Kidney epithelial cell (primary cell): ENCODE data around the gene TELO2. TPM values are rescaled to one million over a fixed set of nuclear protein-coding genes. Genes with fewer than 3 reads are reported as not detected.
"Not testable (repeated sequence)": the region's sequence is repeated elsewhere in the genome, so short reads cannot be mapped to it uniquely, and the experiment has no call there.

Source experiments
- DNase-seq: peaks from one replicate; pipeline ENCODE4 v3.0.0-alpha.2; 2010; ENCODE audit warnings: low read depth
- H3K27me3 ChIP-seq: 2 replicates; pipeline ENCODE4 v1.6.0; 2011; ENCODE audit warnings: low read length; ENCODE audit not compliant: control insufficient read depth, insufficient read depth
- H3K36me3 ChIP-seq: 2 replicates; pipeline ENCODE4 v1.5.1; 2011; ENCODE audit warnings: low read length; ENCODE audit not compliant: control insufficient read depth, insufficient read depth
- H3K4me3 ChIP-seq: 2 replicates; pipeline ENCODE4 v1.5.1; 2011; ENCODE audit warnings: low read depth, mild to moderate bottlenecking, control low read depth, low read length
- total RNA-seq: library from RNA; depleted of rRNA; stranded (reverse); fragments of >200 nt; gene quantifications from 2 replicates; pipeline ENCODE4 v1.2.3, GENCODE V29; 2015
- TF ChIP-seq, protein P1 (sequence below): IDR thresholded peaks from 2 replicates; pipeline ENCODE4 v1.5.1; 2011; ENCODE audit warnings: mild to moderate bottlenecking, moderate library complexity, low read length, control low read depth, inconsistent platforms; ENCODE audit not compliant: insufficient read depth, poor library complexity, severe bottlenecking

Gene TELO2
- total RNA-seq, 1 donor from 2014 or later = 23.1 TPM

DNA sequence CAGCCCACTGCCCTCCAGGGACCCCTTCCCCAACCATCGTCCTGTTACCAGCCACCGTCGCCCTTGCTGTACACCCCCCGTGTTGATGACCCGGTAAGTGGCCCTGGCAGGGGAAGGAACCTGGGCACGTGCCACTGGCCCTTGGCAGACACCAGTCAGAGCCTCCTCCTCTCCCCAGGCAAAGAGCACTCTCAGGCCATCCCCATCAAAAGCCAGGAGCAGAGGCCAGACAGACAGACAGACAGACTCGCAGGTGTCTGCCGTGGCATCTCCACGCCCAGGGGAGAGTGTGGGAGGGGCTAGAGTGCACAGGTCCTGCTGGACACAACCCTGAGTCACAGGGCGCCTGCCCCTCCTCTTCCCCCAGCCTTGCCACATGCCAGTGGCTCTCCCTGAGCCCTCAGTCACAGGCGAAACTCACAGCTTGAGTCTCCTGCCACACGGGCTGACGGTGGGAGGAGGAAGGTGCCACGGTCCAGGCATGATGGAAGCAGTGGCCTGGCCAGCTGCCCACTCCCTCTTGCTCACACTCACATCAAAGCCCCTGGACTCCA lies 26.1 kb upstream of the TELO2 start:
- Histone ChIP-seq H3K36me3 (no peaks in the 10 kb centered on the region), H3K27me3 (no peaks in the 10 kb centered on the region), H3K4me3 (no peak overlapping the region)
- DNase-seq = peak; percentile 28
- TF ChIP-seq, protein P1, sequence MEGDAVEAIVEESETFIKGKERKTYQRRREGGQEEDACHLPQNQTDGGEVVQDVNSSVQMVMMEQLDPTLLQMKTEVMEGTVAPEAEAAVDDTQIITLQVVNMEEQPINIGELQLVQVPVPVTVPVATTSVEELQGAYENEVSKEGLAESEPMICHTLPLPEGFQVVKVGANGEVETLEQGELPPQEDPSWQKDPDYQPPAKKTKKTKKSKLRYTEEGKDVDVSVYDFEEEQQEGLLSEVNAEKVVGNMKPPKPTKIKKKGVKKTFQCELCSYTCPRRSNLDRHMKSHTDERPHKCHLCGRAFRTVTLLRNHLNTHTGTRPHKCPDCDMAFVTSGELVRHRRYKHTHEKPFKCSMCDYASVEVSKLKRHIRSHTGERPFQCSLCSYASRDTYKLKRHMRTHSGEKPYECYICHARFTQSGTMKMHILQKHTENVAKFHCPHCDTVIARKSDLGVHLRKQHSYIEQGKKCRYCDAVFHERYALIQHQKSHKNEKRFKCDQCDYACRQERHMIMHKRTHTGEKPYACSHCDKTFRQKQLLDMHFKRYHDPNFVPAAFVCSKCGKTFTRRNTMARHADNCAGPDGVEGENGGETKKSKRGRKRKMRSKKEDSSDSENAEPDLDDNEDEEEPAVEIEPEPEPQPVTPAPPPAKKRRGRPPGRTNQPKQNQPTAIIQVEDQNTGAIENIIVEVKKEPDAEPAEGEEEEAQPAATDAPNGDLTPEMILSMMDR = no peak

DNA sequence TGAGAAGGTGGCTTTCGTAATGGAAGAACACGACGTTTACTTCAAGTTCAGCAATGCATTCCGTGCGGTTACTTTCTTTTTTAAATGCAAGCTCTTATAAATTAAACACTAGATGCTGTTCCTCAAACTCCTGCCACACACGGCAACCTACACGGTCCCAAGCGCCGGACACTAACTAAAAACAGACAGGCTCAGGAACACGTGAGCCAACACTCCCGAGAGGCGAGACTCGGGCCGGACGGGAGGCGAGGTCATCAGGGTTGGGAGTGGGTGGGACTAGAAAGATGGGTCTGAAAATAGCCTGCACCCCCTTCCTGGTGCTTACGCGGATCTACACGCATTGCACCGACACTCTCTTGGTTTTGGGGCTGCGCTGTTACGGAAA lies 24.7 kb upstream of the TELO2 start:
- H3K27me3 ChIP-seq = no peaks in the 10 kb centered on the region
- H3K36me3 ChIP-seq = no peaks in the 10 kb centered on the region
- no peak overlapping the region for H3K4me3 ChIP-seq
- no peak for DNase-seq
- TF ChIP-seq, protein P1 = no peak

DNA sequence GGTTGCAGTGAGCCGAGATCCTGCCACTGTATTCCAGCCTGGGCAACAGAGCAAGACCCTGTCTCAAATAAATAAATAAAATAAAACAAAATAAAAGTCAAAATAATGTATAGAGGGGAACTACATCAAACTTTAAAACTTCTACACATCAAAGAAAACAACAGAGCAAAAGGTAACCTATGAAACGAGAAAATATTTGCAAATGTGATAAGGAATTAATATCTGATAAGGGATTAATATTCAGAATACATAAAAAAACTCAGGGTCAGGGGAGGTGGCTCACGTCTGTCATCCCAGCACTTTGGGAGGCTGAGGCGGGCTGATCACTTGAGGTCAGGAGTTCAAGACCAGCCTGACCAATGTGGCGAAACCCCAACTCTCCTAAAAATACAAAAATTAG lies 24.0 kb upstream of the TELO2 start:
- not testable (repeated sequence) for H3K27me3 ChIP-seq, DNase-seq, H3K4me3 ChIP-seq, H3K36me3 ChIP-seq

DNA sequence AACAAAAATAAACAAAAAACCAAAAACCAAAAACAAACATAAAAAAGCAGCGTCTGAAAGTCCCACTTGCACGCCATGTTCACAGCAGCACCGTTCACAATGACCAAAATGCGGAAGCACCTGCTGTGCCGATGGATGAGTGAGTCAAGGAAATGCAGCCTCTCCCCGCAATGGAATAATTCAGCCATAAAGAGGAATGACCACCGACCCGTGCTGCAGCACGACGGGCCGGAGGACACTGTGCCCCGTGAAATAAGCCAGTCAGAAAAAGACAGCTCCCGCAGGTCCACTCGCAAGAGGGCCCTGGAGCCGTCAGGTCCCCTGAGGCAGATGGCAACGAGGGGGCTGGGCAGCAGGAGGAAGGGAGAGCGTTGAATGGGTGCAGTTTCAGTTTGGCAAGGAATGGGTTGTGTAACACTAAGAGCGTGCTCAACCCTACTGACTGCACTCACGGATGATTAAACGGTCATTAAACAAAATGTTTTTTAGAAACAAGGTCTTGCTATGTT lies 23.4 kb upstream of the TELO2 start:
- no peak overlapping the region for H3K4me3 ChIP-seq
- peak; percentile 16 for DNase-seq
- TF ChIP-seq, protein P1 = no peak
- no peaks in the 10 kb centered on the region for H3K36me3 ChIP-seq
- no peaks in the 10 kb centered on the region for H3K27me3 ChIP-seq

DNA sequence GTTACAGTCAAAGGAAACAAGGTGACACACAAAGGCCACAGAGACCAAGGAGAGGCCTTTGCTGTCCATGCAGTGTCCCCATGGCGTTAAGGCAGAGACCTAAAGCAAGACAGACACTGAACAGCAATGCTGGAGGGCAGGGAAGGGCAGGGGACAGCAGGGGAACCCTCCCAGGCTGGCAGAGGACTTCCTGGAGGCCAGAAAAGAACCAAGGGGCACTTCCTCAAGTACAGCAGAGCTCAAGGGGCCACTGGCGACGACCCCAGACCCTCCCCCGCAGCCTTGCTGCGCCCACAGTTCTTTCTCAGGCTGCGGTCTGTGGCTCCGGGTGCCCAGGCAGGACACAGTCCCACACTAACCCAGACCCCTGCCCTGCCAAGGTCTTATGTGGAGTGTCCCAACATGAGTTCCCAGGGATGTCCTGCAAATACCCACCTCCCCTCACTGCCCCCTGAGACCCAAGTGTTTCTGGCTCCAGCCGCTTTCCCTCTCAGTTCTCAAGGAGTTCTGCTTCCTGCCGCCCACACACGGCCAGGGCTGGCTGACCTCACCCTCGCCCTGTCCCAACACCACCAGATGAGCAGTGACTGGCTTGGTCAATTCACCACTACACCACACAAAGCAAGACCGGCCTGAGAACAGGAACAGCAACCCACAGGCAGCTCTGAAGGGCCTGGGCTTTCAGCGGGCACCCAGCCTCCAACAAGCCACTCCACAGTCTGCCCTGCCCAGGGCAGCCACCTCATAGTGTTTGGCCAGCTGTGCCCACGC lies 22.5 kb upstream of the TELO2 start:
- DNase-seq = peak; percentile 23
- TF ChIP-seq, protein P1 = no peak
- Histone ChIP-seq H3K36me3 (no peaks in the 10 kb centered on the region), H3K27me3 (no peaks in the 10 kb centered on the region), H3K4me3 (no peak overlapping the region)

DNA sequence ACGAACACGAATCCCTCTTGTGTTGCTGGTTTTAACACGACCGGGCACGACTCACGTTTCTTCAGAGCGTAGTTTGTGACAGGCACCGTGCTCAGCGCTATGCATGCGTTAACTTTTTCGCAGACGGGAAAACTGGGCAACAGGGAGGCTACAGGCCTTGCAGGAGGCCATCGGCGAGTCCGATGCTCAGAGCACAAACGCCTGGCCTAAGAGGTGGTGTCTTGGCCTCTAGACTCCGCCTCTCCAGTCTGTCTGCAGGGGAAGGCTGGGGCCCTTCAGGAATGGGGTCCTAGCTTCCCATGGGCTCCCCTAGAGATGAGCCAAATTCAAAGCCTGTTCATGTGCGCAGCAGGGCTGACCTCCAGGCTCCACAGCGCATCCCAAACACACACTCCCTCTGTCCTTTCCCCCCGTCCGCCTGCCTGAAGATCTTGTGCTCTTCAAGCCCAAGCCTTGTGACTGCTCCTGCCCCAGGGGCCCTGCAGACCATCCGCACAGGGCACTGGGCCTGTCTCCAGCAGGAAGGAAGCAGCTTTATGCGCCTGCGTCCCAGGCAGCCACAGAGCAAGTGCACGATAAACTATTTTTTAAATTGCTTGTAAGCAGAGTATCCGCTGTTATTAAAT lies 21.5 kb upstream of the TELO2 start:
- TF ChIP-seq, protein P1 = no peak

More for the DNA sequence above, 21.5 kb upstream of the TELO2 start:
- no peak for DNase-seq
- H3K27me3 ChIP-seq = no peaks in the 10 kb centered on the region
- H3K4me3 ChIP-seq = no peak overlapping the region
- no peaks in the 10 kb centered on the region for H3K36me3 ChIP-seq
